H54 (cell line): ENCODE measurements around the gene HMOX2.

Experiments
- DNase-seq: peaks from one replicate; pipeline ENCODE4 v3.0.0; 2011; ENCODE audit warnings: low spot score, mixed read lengths; ENCODE audit not compliant: insufficient read length
- FAIRE-seq: peaks from 3 replicates; lab custom pipeline; 2011; peaks lifted over from hg19 to GRCh38; lab: Jason Lieb, UNC
- POLR2A ChIP-seq: IDR thresholded peaks from 2 replicates; pipeline ENCODE4 v1.6.1; 2011; ENCODE audit warnings: low read depth, mild to moderate bottlenecking, low read length

Gene HMOX2

DNA sequence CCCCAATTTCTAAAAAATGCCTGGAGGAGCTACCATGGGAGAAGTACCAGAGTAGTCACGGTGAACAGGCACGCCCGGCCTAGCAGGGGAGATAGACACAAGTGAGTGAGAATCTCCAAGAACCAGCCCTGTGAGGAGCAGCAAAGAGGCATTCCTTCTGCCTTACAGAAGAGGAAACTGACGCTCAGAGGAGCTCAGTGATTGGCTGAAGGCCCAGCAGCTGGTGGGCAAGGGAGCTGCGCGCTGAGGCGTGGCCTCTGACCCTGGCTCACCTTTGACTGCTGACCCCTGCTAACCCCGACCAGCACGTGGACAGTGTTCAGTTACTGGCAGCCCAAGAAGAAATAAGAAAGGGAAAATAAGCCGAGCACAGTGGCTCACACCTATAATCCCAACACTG lies 81.8 kb downstream of the HMOX2 start:
- no peak for TF ChIP-seq POLR2A
- DNase-seq = no peak
- no peak for FAIRE-seq
